Lower leg skin (tissue), 4 donors: ENCODE results near the gene TRIM71. TPM values are rescaled to one million over a fixed set of nuclear protein-coding genes. Genes with fewer than 3 reads are reported as not detected.

ENCODE experiments used
- DNase-seq, 2 donors: peaks; one replicate each; pipeline ENCODE4 v3.0.0-alpha.2; 2019; ENCODE audit warnings: low spot score in 2 of 2
- H3K4me3 ChIP-seq: fragments of 200-600 bp; sonication (generic); 2 replicates; pipeline ENCODE4 v1.5.1; 2017; ENCODE audit warnings: mild to moderate bottlenecking, low read depth; ENCODE audit not compliant: poor library complexity, severe bottlenecking
- POLR2A ChIP-seq, 2 donors: fragments of 450-650 bp; IDR thresholded peaks; one replicate each; pipeline ENCODE4 v1.6.1; 2016 to 2017; ENCODE audit warnings: antibody characterized with exemption in 2 of 2, mild to moderate bottlenecking in 1 of 2, moderate library complexity in 1 of 2
- WGBS, 2 donors: methylation state at CpG; one replicate each; pipeline ENCODE4 v1.1.5; 2018; 5-methylcytosine and 5-hydroxymethylcytosine counted together
- intact Hi-C: fragments of 100-400 bp; cut with DNase I; formaldehyde crosslinking; loops from one replicate; pipeline ENCODE4 v1.15.0; 2023; ENCODE audit warnings: low total_unique reads
- total RNA-seq, 4 donors: library from RNA; depleted of rRNA; stranded (reverse); fragments of >200 nt; gene quantifications; one replicate each; pipeline ENCODE4 v1.1.0, GENCODE V29; 2016
- TF ChIP-seq, protein P1 (sequence below), 3 donors: fragments of 450-650 bp; IDR thresholded peaks; one replicate each; pipeline ENCODE4 v1.5.1; 2016; ENCODE audit warnings: antibody characterized with exemption in 3 of 3, mild to moderate bottlenecking in 3 of 3, moderate library complexity in 2 of 3

TRIM71 gene
- total RNA-seq, 4 donors from 2014 or later, result 0.03 TPM; not detected in 3

DNA sequence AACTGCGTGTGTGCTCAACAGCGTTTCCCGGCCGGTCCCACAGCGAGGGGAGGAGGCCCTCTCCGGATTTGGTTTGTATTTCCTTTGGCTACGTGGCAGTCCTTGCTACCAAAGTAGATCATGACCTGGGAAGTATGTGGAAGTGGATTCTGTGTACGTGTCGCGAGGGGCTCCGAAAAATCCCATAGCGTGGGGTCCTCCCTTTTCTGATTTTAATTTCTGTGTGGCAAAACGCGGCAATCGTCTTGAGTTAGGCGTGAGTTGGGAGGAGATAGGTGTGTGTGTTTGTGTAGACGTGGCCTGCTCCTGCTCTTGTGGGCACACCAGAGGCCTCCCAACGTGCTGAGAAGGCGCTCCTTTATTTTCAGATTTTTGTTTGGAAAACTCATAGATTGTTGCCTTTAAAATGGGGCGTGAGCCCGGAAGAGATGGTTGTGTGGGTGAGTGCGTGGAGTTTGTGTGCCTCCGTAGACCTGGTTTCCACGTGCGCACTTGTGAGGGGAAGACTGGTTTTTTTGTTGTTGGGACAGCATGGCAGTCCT, 1.2 kb downstream of the TRIM71 start:
- peak in 1 of 2 donors; percentile 10 for DNase-seq
- TF ChIP-seq, protein P1, sequence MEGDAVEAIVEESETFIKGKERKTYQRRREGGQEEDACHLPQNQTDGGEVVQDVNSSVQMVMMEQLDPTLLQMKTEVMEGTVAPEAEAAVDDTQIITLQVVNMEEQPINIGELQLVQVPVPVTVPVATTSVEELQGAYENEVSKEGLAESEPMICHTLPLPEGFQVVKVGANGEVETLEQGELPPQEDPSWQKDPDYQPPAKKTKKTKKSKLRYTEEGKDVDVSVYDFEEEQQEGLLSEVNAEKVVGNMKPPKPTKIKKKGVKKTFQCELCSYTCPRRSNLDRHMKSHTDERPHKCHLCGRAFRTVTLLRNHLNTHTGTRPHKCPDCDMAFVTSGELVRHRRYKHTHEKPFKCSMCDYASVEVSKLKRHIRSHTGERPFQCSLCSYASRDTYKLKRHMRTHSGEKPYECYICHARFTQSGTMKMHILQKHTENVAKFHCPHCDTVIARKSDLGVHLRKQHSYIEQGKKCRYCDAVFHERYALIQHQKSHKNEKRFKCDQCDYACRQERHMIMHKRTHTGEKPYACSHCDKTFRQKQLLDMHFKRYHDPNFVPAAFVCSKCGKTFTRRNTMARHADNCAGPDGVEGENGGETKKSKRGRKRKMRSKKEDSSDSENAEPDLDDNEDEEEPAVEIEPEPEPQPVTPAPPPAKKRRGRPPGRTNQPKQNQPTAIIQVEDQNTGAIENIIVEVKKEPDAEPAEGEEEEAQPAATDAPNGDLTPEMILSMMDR (IDR thresholded peaks at IDR 0.05), result no peak
- TF ChIP-seq POLR2A (IDR thresholded peaks at IDR 0.05), result no peak
- 49 to 51% methylated on average over 21 to 25 of the region's 25 CpGs for WGBS, 2 donors
- intact Hi-C loops, result no loop called here
- H3K4me3 ChIP-seq, result no peak overlapping the region

DNA sequence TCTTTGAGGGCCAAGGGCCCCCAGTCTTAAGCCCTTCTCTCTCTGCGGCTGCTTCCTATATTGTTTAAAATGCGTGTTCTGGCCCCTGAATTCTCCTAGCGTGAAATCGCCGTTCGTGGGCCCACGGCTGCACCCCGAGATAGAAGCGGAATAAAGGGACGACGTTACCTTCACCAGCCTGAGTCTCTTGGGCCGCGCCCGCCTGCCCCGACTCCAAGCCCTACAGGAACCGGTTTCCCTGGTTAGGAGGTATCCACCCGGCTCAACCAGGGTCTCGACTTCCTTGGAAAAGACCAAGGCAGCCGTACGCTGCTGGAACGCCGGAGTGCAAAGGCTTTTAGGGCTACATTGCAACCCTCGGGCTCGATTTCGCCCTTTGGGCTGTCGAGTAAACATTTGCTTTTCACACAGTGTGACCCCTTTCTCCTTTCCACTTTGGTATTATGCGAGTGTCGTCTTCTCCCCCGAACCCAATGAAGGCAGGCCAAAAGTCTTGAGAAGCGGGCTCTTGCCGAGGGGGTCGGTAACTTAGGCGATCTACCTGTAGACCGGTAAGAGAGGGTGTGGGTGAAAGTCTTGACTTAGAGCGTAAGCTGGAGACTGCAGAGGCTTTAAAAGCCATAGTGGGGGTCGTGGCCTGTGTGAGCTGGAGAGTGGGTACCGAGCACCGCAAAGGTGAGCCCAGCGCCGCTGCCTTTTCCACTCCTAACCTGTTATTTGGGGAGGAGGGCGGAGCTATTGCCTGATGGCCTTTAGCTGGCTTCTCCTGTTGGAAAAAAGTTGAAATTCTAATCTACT, 2.0 kb downstream of the TRIM71 start:
- no peak overlapping the region for H3K4me3 ChIP-seq
- intact Hi-C loops, result no loop called here
- peak in 1 of 2 donors; percentile 68 for DNase-seq
- WGBS, 2 donors, result 61 to 64% methylated on average over 41 of the region's 41 CpGs
- TF ChIP-seq, protein P1 (IDR thresholded peaks at IDR 0.05), result no peak
- no peak for TF ChIP-seq POLR2A (IDR thresholded peaks at IDR 0.05)

DNA sequence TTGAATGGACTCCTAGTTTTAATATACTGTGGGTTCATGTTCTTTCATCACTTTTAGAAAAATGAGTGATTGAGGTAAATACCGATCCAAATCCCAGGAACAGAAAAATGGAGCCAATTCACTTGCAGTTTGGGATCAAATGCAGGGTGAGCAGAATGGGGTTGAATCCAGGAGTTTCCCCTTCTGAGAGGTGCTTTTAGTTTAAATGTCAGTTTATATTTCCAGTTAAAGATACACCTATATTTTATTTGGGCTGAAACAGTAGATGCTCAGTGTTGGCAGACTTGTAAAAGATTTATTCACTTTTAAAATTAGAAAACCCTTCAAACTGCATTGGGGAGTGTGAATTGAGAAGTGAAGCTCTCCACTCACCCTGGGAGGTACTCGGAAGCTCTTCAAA, 2.6 kb downstream of the TRIM71 start:
- intact Hi-C loops, result no loop called here
- no peak for DNase-seq
- H3K4me3 ChIP-seq, result no peak overlapping the region
- TF ChIP-seq, protein P1 (IDR thresholded peaks at IDR 0.05), result no peak
- no peak for TF ChIP-seq POLR2A (IDR thresholded peaks at IDR 0.05)
- 71 to 84% methylated on average over 2 of the region's 2 CpGs for WGBS, 2 donors

DNA sequence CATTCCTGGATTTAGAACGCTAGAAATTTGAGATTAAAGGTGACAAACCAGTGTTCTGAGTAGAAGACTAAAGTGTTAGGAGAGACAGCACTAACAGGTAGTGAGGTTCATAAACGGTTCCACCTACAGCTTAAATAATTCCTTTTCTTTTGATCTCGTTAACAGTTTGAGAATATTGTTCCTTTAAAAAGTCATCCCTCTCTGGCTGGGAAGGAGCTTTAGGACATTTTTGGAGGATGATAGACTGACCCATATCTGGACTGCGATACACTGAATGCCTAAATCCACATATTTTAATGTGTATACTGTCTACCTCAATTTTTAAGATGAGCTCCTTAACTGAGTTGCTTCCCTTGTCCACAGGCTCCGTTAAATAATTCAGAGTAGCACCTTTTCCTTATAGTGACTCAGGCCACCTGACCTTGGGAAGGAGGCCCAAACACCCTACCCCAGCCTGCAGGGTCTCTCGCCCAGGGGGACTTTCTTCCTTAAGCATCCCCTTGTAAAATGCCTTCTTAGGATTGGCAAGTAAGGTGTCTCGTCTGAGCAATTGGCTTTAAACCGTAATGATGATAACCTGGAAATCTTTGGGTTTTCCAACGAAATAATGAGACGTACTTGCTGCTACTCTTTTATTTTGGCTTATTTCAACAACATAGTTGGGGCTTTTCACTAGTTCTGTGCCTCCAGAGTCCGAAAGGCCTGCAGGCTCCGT, 3.3 kb downstream of the TRIM71 start:
- intact Hi-C loops, result no loop called here
- no peak for DNase-seq
- 63 to 66% methylated on average over 12 of the region's 12 CpGs for WGBS, 2 donors
- H3K4me3 ChIP-seq, result no peak overlapping the region
- TF ChIP-seq POLR2A (IDR thresholded peaks at IDR 0.05), result no peak
- TF ChIP-seq, protein P1 (IDR thresholded peaks at IDR 0.05), result no peak

DNA sequence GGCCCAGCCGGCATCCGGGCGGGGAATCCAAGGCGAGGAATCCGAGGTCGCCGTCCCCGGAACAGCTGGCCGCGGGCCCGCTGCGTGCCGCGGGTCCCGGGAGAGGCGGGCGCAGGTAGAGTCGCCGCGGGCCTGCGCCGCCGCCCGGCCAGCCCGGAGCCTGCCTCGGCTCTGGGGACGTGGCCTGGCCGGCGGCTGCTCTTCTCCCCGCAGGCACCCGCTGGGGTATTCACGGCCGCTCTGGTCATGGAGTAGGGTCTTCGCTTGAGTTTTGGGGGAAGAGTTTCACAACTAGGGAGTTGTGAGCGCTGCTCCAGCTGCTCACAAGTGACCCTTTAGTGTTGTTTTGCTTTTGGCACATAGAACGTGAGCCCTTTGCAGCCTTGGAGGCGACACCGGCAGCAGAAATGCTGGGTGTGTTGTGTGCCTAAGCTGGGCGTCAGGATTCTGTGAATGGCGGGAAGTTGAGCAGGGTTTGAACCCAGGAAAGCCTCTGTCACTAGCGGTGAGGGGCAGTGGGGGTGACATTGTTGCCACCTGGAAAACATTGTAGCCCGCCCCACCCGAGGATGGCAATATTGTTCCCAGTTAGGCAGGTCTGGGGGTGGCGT, 4.0 kb downstream of the TRIM71 start:
- peak in 1 of 2 donors; percentile 53 for DNase-seq
- WGBS, 2 donors, result 46 to 57% methylated on average over 37 to 41 of the region's 44 CpGs
- intact Hi-C loops, result no loop called here
- H3K4me3 ChIP-seq, result no peak overlapping the region
- TF ChIP-seq, protein P1 (IDR thresholded peaks at IDR 0.05), result no peak
- no peak for TF ChIP-seq POLR2A (IDR thresholded peaks at IDR 0.05)
